HuH-7.5 (cell line): Measurements from ENCODE around the gene GATM.

Source experiments
- DNase-seq: peaks from one replicate; pipeline ENCODE4 v3.0.0; 2011; ENCODE audit warnings: low spot score

GATM gene

GRCh38 chr15:45378149-45378912 lies at the start of gene GATM:
GATM (minus strand) TSS chr15:45378544; CDS start chr15:45378453, 91 bp downstream.
- DNase-seq = peak; percentile 62

GRCh38 chr15:45427085-45427484 lies 48.7 kb upstream of the GATM start:
- DNase-seq = no peak

- DNase-seq = no peak
Measured at GRCh38 chr15:45425135-45425534, 46.8 kb upstream of the GATM start.

- no peak for DNase-seq
Measured at GRCh38 chr15:45424429-45424828, 46.1 kb upstream of the GATM start.

- DNase-seq = no peak
Measured at GRCh38 chr15:45417303-45417950, 39.1 kb upstream of the GATM start.

GRCh38 chr15:45414215-45414885 lies 36.0 kb upstream of the GATM start:
- no peak for DNase-seq

- no peak for DNase-seq
Measured at GRCh38 chr15:45409596-45409995, 31.3 kb upstream of the GATM start.

- DNase-seq = no peak
Measured at GRCh38 chr15:45407786-45408185, 29.4 kb upstream of the GATM start.

GRCh38 chr15:45402955-45403877 lies 24.9 kb upstream of the GATM start:
- peak; percentile 37 for DNase-seq

- peak; percentile 84 for DNase-seq
Measured at GRCh38 chr15:45402162-45402954, 24.0 kb upstream of the GATM start.

- DNase-seq = no peak
Measured at GRCh38 chr15:45401665-45402161, 23.4 kb upstream of the GATM start.

- DNase-seq = no peak
Measured at GRCh38 chr15:45399381-45400212, 21.3 kb upstream of the GATM start.

- DNase-seq = no peak
Measured at GRCh38 chr15:45397116-45397665, 18.8 kb upstream of the GATM start.

- DNase-seq = no peak
Measured at GRCh38 chr15:45395943-45396342, 17.6 kb upstream of the GATM start.

GRCh38 chr15:45394681-45395080 lies 16.3 kb upstream of the GATM start:
- DNase-seq = no peak

- no peak for DNase-seq
Measured at GRCh38 chr15:45393851-45394250, 15.5 kb upstream of the GATM start.

GRCh38 chr15:45392584-45392855 lies 14.2 kb upstream of the GATM start:
- no peak for DNase-seq

- no peak for DNase-seq
Measured at GRCh38 chr15:45391746-45392583, 13.6 kb upstream of the GATM start.

GRCh38 chr15:45389351-45389750 lies 11.0 kb upstream of the GATM start:
- no peak for DNase-seq
